ENCODE data around the gene ATP6V1B1. TPM values are rescaled to one million over a fixed set of nuclear protein-coding genes. Genes with fewer than 3 reads are reported as not detected.

ATP6V1B1 gene
- total and polyA plus RNA-seq, 9 of the 15 experiments (the other 6 are each of a cell fraction or from before 2014, with no cell fraction given): not detected

- TF ChIP-seq MGA (IDR thresholded peaks at IDR 0.05): no peak
These were observed 31.1 kb upstream of the ATP6V1B1 start (continued) for GRCh38 chr2:70904371-70905216.
